NCI-H460 (cell line): ENCODE data around the gene ATP8B3. TPM values are rescaled to one million over a fixed set of nuclear protein-coding genes. Genes with fewer than 3 reads are reported as not detected.
"Not testable (repeated sequence)": the region's sequence is repeated elsewhere in the genome, so short reads cannot be mapped to it uniquely, and the experiment has no call there.

Experiments
- DNase-seq: peaks from one replicate; pipeline ENCODE4 v3.0.0-alpha.2; 2016; ENCODE audit warnings: low read depth; ENCODE audit errors: extremely low read depth
- total RNA-seq: library from RNA; depleted of rRNA; stranded (reverse); fragments of >200 nt; shearing (Covaris generic); gene quantifications from 2 replicates; pipeline ENCODE4 v1.2.3, GENCODE V29; 2014

ATP8B3 gene
- total RNA-seq, 1 experiment from 2014 or later = 1.7 TPM

- not testable (repeated sequence) for DNase-seq
These were observed 51.1 kb downstream of the ATP8B3 start for GRCh38 chr19:1760786-1761527.

GRCh38 chr19:1760020-1760419 lies 52.1 kb downstream of the ATP8B3 start:
- no peak for DNase-seq

- no peak for DNase-seq
These were observed 52.8 kb downstream of the ATP8B3 start for GRCh38 chr19:1758959-1759903.

- no peak for DNase-seq
These were observed 53.9 kb downstream of the ATP8B3 start for GRCh38 chr19:1758231-1758577.

- no peak for DNase-seq
These were observed 54.4 kb downstream of the ATP8B3 start for GRCh38 chr19:1757468-1758230.

- no peak for DNase-seq
These were observed 55.2 kb downstream of the ATP8B3 start for GRCh38 chr19:1756705-1757465.

- DNase-seq = no peak
These were observed 55.8 kb downstream of the ATP8B3 start for GRCh38 chr19:1756264-1756663.

- DNase-seq = no peak
These were observed 56.5 kb downstream of the ATP8B3 start for GRCh38 chr19:1755467-1756171.

GRCh38 chr19:1754636-1755466 lies 57.2 kb downstream of the ATP8B3 start:
- DNase-seq = no peak

GRCh38 chr19:1754018-1754635 lies 57.9 kb downstream of the ATP8B3 start:
- DNase-seq = no peak

- no peak for DNase-seq
These were observed 59.0 kb downstream of the ATP8B3 start, which contains the start of gene ONECUT3 for GRCh38 chr19:1752757-1753728. Gene ONECUT3, plus strand, starts transcription at chr19:1753506. Its CDS starts 157 bp downstream, at chr19:1753663.

GRCh38 chr19:1752009-1752756 lies 59.9 kb downstream of the ATP8B3 start:
- DNase-seq = no peak

- no peak for DNase-seq
These were observed 60.6 kb downstream of the ATP8B3 start for GRCh38 chr19:1751367-1752008.

GRCh38 chr19:1750343-1751021 lies 61.6 kb downstream of the ATP8B3 start:
- DNase-seq = no peak
